GM23338 (cell line): ENCODE data around the gene NPLOC4. TPM values are rescaled to one million over a fixed set of nuclear protein-coding genes. Genes with fewer than 3 reads are reported as not detected.

ENCODE experiments used
- ATAC-seq: fragments of 200-7000 bp; cut with Tn5 transposase; 3 replicates; pipeline ENCODE4 v1.9.1; 2020
- DNase-seq: peaks from one replicate; pipeline ENCODE4 v3.0.0-alpha.2; 2015; ENCODE audit warnings: low spot score
- H2AFZ ChIP-seq: fragments of 200-600 bp; sonication (generic); 2 replicates; pipeline ENCODE4 v1.8.0; 2016; ENCODE audit warnings: antibody characterized with exemption, mild to moderate bottlenecking, moderate library complexity
- H3F3A ChIP-seq: fragments of 200-600 bp; sonication (generic); replicated peaks from 2 replicates; pipeline ENCODE4 v1.8.0; 2017; ENCODE audit warnings: antibody characterized with exemption, mixed run types, low read depth
- H3K27ac ChIP-seq: fragments of 200-600 bp; sonication (generic); 2 replicates; pipeline ENCODE4 v1.6.1; 2016; ENCODE audit warnings: low read depth
- H3K27me3 ChIP-seq: fragments of 200-600 bp; sonication (generic); 2 replicates; pipeline ENCODE4 v1.8.0; 2016; ENCODE audit warnings: mild to moderate bottlenecking, mixed run types, moderate library complexity; ENCODE audit not compliant: insufficient read depth
- H3K36me3 ChIP-seq: fragments of 200-600 bp; sonication (generic); 2 replicates; pipeline ENCODE4 v1.8.0; 2016; ENCODE audit warnings: mild to moderate bottlenecking; ENCODE audit not compliant: insufficient read depth
- H3K4me1 ChIP-seq: fragments of 200-600 bp; sonication (generic); 2 replicates; pipeline ENCODE4 v1.8.0; 2016; ENCODE audit warnings: mild to moderate bottlenecking, moderate library complexity; ENCODE audit not compliant: insufficient read depth
- H3K4me2 ChIP-seq: fragments of 200-600 bp; sonication (generic); 2 replicates; pipeline ENCODE4 v1.7.1; 2017; ENCODE audit warnings: mixed run types
- H3K4me3 ChIP-seq: fragments of 200-600 bp; sonication (generic); 2 replicates; pipeline ENCODE4 v1.6.1; 2016; ENCODE audit warnings: mixed run types
- H3K79me2 ChIP-seq: fragments of 200-600 bp; sonication (generic); replicated peaks from 2 replicates; pipeline ENCODE4 v1.8.0; 2017; ENCODE audit warnings: mild to moderate bottlenecking; ENCODE audit not compliant: insufficient read depth
- H3K9me2 ChIP-seq: fragments of 200-600 bp; sonication (generic); 2 replicates; pipeline ENCODE4 v1.8.0; 2017; ENCODE audit not compliant: insufficient read depth
- H4K20me1 ChIP-seq: fragments of 200-600 bp; sonication (generic); replicated peaks from 2 replicates; pipeline ENCODE4 v1.8.0; 2017; ENCODE audit warnings: mild to moderate bottlenecking; ENCODE audit not compliant: insufficient read depth
- H3K27ac Mint-ChIP-seq: 2 replicates; pipeline ENCODE4 v1.8.0; 2020; ENCODE audit warnings: inconsistent platforms, mild to moderate bottlenecking, moderate library complexity, mixed read lengths
- H3K27me3 Mint-ChIP-seq: 3 replicates; pipeline ENCODE4 v1.8.0; 2022; ENCODE audit warnings: low read depth, mild to moderate bottlenecking, moderate library complexity, mixed read lengths, inconsistent platforms; ENCODE audit not compliant: insufficient read depth, poor library complexity
- H3K36me3 Mint-ChIP-seq: 3 replicates; pipeline ENCODE4 v1.8.0; 2021; ENCODE audit warnings: low read depth, mild to moderate bottlenecking, inconsistent platforms, moderate library complexity, mixed read lengths
- H3K4me1 Mint-ChIP-seq: 3 replicates; pipeline ENCODE4 v1.8.0; 2020; ENCODE audit warnings: mild to moderate bottlenecking, inconsistent platforms, mixed read lengths
- H3K4me3 Mint-ChIP-seq: 3 replicates; pipeline ENCODE4 v1.8.0; 2021; ENCODE audit warnings: moderate library complexity, mild to moderate bottlenecking, inconsistent platforms, mixed read lengths
- H3K9me3 Mint-ChIP-seq: 3 replicates; pipeline ENCODE4 v1.8.0; 2020; ENCODE audit warnings: moderate library complexity, mild to moderate bottlenecking, inconsistent platforms, mixed read lengths
- CREB1 ChIP-seq: fragments of 250-450 bp; sonication (Bioruptor Pico); IDR thresholded peaks from 2 replicates; pipeline ENCODE4 v1.5.0; 2020; ENCODE audit warnings: low read depth, mild to moderate bottlenecking, moderate library complexity
- EZH2 ChIP-seq: fragments of 200-600 bp; sonication (generic); IDR thresholded peaks from one replicate; pipeline ENCODE4 v1.8.0; 2017; ENCODE audit warnings: antibody characterized with exemption, mild to moderate bottlenecking, low read depth; ENCODE audit not compliant: unreplicated experiment
- JUNB ChIP-seq: IDR thresholded peaks from one replicate; pipeline ENCODE4 v1.6.1; 2016; ENCODE audit warnings: antibody characterized with exemption; ENCODE audit not compliant: unreplicated experiment
- POLR2AphosphoS5 ChIP-seq: IDR thresholded peaks from 2 replicates; pipeline ENCODE4 v1.6.1; 2016; ENCODE audit warnings: antibody characterized with exemption, low read depth
- STAT1 ChIP-seq: IDR thresholded peaks from one replicate; pipeline ENCODE4 v1.6.1; 2016; ENCODE audit warnings: antibody characterized with exemption; ENCODE audit not compliant: unreplicated experiment
- ZNF114 ChIP-seq: fragments of 250-450 bp; sonication (Bioruptor Pico); IDR thresholded peaks from 2 replicates; pipeline ENCODE4 v1.5.0; 2020; ENCODE audit warnings: mild to moderate bottlenecking, moderate library complexity
- ZNF331 ChIP-seq: fragments of 250-450 bp; sonication (Bioruptor Pico); IDR thresholded peaks from 2 replicates; pipeline ENCODE4 v1.5.0; 2020; ENCODE audit warnings: low read depth, mild to moderate bottlenecking, moderate library complexity
- polyA plus RNA-seq: library from polyadenylated mRNA; unstranded; fragments of >200 nt; fragmentation: Nextera tagmentation; extraction: Ambion mirVana; gene quantifications from 2 replicates; pipeline ENCODE4 v1.2.1, GENCODE V29; 2016
- total RNA-seq: library from RNA; depleted of rRNA; stranded (reverse); fragments of >200 nt; shearing (Covaris generic); gene quantifications from 2 replicates; pipeline ENCODE4 v1.2.3, GENCODE V29; 2014
- TF ChIP-seq, protein P1 (sequence below): IDR thresholded peaks from one replicate; pipeline ENCODE4 v1.6.1; 2018; ENCODE audit warnings: antibody characterized with exemption; ENCODE audit not compliant: unreplicated experiment
- TF ChIP-seq, protein P2 (sequence below): fragments of 250-450 bp; sonication (Bioruptor Pico); IDR thresholded peaks from 2 replicates; pipeline ENCODE4 v1.5.0; 2020; ENCODE audit warnings: mild to moderate bottlenecking, moderate library complexity
- TF ChIP-seq, protein P3 (sequence below), 2 experiments: fragments of 200-600 bp in 1 of 2; sonication (generic) in 1 of 2; conservative IDR thresholded peaks; 2 replicates each; pipeline versions ENCODE4 v1.5.1 to v1.6.1; 2016 to 2017; ENCODE audit warnings: antibody characterized with exemption in 2 of 2, low read depth in 2 of 2, mild to moderate bottlenecking in 2 of 2, moderate library complexity in 1 of 2
- TF ChIP-seq, protein P4 (sequence below): IDR thresholded peaks from 2 replicates; pipeline ENCODE4 v1.6.1; 2016; ENCODE audit warnings: antibody characterized with exemption

NPLOC4 gene
- total and polyA plus RNA-seq, 2 experiments from 2014 or later: 24.1 to 79.1 TPM

DNA sequence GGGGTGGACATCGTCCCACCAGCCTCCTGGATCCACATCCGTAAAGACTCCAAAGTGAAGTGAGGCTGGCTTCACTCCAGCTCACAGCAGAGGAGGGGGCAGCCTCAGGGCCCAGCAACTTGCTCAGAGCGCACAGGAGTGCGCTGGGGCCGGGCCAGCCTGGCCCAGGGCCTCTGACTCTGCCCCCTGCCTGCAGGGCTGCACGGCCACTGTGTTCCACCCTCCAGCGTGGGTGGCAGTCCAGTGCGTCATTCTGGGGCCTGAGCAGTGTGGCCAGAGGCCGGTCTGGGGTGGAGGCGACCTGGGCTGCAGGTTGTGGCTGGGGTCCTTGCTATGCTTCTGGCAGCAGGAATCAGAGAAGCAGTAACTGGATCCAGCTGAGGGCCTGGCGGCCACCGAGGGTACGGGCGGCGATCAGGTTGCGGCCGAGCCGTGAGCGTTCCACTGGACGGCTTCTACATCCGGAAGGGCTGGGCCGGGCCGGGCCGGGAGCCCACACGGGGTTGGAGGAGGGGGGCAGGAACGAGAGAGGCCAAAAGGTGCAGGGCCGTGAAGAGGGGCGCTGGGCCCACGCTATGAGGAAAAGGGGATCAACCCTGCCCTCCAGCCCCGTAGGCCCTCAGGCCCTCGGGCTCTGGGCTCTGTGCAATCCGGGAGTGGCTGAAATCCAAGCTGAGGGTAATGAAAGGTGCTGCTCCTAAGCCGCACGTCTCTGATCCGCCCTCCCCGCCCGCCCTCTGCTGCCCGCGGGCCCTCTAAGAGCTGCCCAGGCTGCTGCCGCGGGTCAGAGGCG lies 109.1 kb downstream of the NPLOC4 start, which contains the start of gene FSCN2:
TSS of gene FSCN2 (plus strand) at position 787 of the 793 bp plus-strand sequence. CDS start 155 bp downstream, outside the sequence.
- no peaks in the 10 kb centered on the region for H3K79me2 ChIP-seq
- TF ChIP-seq POLR2AphosphoS5 (no peak), EZH2 (no peak), CREB1 (CRISPR knock-in tag) (no peak), ZNF114 (CRISPR knock-in tag) (no peak), JUNB (no peak), ZNF331 (CRISPR knock-in tag) (no peak), STAT1 (no peak)
- TF ChIP-seq, protein P1, sequence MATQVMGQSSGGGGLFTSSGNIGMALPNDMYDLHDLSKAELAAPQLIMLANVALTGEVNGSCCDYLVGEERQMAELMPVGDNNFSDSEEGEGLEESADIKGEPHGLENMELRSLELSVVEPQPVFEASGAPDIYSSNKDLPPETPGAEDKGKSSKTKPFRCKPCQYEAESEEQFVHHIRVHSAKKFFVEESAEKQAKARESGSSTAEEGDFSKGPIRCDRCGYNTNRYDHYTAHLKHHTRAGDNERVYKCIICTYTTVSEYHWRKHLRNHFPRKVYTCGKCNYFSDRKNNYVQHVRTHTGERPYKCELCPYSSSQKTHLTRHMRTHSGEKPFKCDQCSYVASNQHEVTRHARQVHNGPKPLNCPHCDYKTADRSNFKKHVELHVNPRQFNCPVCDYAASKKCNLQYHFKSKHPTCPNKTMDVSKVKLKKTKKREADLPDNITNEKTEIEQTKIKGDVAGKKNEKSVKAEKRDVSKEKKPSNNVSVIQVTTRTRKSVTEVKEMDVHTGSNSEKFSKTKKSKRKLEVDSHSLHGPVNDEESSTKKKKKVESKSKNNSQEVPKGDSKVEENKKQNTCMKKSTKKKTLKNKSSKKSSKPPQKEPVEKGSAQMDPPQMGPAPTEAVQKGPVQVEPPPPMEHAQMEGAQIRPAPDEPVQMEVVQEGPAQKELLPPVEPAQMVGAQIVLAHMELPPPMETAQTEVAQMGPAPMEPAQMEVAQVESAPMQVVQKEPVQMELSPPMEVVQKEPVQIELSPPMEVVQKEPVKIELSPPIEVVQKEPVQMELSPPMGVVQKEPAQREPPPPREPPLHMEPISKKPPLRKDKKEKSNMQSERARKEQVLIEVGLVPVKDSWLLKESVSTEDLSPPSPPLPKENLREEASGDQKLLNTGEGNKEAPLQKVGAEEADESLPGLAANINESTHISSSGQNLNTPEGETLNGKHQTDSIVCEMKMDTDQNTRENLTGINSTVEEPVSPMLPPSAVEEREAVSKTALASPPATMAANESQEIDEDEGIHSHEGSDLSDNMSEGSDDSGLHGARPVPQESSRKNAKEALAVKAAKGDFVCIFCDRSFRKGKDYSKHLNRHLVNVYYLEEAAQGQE: no peak
- TF ChIP-seq, protein P2, sequence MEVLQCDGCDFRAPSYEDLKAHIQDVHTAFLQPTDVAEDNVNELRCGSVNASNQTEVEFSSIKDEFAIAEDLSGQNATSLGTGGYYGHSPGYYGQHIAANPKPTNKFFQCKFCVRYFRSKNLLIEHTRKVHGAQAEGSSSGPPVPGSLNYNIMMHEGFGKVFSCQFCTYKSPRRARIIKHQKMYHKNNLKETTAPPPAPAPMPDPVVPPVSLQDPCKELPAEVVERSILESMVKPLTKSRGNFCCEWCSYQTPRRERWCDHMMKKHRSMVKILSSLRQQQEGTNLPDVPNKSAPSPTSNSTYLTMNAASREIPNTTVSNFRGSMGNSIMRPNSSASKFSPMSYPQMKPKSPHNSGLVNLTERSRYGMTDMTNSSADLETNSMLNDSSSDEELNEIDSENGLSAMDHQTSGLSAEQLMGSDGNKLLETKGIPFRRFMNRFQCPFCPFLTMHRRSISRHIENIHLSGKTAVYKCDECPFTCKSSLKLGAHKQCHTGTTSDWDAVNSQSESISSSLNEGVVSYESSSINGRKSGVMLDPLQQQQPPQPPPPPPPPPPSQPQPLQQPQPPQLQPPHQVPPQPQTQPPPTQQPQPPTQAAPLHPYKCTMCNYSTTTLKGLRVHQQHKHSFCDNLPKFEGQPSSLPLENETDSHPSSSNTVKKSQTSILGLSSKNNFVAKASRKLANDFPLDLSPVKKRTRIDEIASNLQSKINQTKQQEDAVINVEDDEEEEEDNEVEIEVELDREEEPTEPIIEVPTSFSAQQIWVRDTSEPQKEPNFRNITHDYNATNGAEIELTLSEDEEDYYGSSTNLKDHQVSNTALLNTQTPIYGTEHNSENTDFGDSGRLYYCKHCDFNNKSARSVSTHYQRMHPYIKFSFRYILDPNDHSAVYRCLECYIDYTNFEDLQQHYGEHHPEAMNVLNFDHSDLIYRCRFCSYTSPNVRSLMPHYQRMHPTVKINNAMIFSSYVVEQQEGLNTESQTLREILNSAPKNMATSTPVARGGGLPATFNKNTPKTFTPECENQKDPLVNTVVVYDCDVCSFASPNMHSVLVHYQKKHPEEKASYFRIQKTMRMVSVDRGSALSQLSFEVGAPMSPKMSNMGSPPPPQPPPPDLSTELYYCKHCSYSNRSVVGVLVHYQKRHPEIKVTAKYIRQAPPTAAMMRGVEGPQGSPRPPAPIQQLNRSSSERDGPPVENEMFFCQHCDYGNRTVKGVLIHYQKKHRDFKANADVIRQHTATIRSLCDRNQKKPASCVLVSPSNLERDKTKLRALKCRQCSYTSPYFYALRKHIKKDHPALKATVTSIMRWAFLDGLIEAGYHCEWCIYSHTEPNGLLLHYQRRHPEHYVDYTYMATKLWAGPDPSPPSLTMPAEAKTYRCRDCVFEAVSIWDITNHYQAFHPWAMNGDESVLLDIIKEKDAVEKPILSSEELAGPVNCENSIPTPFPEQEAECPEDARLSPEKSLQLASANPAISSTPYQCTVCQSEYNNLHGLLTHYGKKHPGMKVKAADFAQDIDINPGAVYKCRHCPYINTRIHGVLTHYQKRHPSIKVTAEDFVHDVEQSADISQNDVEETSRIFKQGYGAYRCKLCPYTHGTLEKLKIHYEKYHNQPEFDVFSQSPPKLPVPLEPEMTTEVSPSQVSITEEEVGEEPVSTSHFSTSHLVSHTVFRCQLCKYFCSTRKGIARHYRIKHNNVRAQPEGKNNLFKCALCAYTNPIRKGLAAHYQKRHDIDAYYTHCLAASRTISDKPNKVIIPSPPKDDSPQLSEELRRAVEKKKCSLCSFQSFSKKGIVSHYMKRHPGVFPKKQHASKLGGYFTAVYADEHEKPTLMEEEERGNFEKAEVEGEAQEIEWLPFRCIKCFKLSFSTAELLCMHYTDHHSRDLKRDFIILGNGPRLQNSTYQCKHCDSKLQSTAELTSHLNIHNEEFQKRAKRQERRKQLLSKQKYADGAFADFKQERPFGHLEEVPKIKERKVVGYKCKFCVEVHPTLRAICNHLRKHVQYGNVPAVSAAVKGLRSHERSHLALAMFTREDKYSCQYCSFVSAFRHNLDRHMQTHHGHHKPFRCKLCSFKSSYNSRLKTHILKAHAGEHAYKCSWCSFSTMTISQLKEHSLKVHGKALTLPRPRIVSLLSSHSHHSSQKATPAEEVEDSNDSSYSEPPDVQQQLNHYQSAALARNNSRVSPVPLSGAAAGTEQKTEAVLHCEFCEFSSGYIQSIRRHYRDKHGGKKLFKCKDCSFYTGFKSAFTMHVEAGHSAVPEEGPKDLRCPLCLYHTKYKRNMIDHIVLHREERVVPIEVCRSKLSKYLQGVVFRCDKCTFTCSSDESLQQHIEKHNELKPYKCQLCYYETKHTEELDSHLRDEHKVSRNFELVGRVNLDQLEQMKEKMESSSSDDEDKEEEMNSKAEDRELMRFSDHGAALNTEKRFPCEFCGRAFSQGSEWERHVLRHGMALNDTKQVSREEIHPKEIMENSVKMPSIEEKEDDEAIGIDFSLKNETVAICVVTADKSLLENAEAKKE: no peak
- TF ChIP-seq, protein P3, sequence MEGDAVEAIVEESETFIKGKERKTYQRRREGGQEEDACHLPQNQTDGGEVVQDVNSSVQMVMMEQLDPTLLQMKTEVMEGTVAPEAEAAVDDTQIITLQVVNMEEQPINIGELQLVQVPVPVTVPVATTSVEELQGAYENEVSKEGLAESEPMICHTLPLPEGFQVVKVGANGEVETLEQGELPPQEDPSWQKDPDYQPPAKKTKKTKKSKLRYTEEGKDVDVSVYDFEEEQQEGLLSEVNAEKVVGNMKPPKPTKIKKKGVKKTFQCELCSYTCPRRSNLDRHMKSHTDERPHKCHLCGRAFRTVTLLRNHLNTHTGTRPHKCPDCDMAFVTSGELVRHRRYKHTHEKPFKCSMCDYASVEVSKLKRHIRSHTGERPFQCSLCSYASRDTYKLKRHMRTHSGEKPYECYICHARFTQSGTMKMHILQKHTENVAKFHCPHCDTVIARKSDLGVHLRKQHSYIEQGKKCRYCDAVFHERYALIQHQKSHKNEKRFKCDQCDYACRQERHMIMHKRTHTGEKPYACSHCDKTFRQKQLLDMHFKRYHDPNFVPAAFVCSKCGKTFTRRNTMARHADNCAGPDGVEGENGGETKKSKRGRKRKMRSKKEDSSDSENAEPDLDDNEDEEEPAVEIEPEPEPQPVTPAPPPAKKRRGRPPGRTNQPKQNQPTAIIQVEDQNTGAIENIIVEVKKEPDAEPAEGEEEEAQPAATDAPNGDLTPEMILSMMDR (conservative IDR thresholded peaks at IDR 0.05; ENCODE audit: low read depth in 2 of 2): no peak
- TF ChIP-seq, protein P4, sequence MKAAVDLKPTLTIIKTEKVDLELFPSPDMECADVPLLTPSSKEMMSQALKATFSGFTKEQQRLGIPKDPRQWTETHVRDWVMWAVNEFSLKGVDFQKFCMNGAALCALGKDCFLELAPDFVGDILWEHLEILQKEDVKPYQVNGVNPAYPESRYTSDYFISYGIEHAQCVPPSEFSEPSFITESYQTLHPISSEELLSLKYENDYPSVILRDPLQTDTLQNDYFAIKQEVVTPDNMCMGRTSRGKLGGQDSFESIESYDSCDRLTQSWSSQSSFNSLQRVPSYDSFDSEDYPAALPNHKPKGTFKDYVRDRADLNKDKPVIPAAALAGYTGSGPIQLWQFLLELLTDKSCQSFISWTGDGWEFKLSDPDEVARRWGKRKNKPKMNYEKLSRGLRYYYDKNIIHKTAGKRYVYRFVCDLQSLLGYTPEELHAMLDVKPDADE: no peak
- H3K4me1 ChIP-seq: no peaks in the 10 kb centered on the region
- no peaks in the 10 kb centered on the region for H3K36me3 Mint-ChIP-seq
- no peak within 1 kb of the TSS for H3K4me3 Mint-ChIP-seq
- no peak within 1 kb of the TSS for H3K27ac ChIP-seq
- ATAC-seq (peak; percentile 21), DNase-seq (no peak)
- H3K27me3 ChIP-seq: 0 out of 2 replicates have a peak, but pooled peaks cover under 1% of the 10 kb centered on the region
- no peak within 1 kb of the TSS for H2AFZ ChIP-seq
- peaks cover 18% of the 10 kb centered on the region for H3K27me3 Mint-ChIP-seq
- H3K36me3 ChIP-seq: no peaks in the 10 kb centered on the region
- H3K9me3 Mint-ChIP-seq: no peaks in the 10 kb centered on the region
- 0 out of 2 replicates have a peak, but pooled peaks cover 4% of the 10 kb centered on the region for H3K9me2 ChIP-seq
- H4K20me1 ChIP-seq: no peaks in the 10 kb centered on the region
- H3F3A ChIP-seq: no peaks in the 10 kb centered on the region
- no peak within 1 kb of the TSS for H3K4me3 ChIP-seq
- no peak within 1 kb of the TSS for H3K4me2 ChIP-seq
- H3K27ac Mint-ChIP-seq: no peak within 1 kb of the TSS
- no peaks in the 10 kb centered on the region; the same call in 2 of the 3 replicates for H3K4me1 Mint-ChIP-seq
